SU-DHL-6 (cell line): Measurements from ENCODE around the gene CTRB2.

ENCODE experiments used
- H2AFZ ChIP-seq: fragments of 200-600 bp; sonication (generic); 2 replicates; pipeline ENCODE4 v1.6.1; 2014; ENCODE audit warnings: low read depth, mild to moderate bottlenecking, moderate library complexity, mixed read lengths, antibody characterized with exemption, low read length; ENCODE audit not compliant: severe bottlenecking
- H3F3A ChIP-seq: fragments of 200-600 bp; shearing (Covaris generic); 2 replicates; pipeline ENCODE4 v1.6.0; 2016; ENCODE audit warnings: antibody characterized with exemption, mild to moderate bottlenecking; ENCODE audit not compliant: insufficient read depth
- H3K27ac ChIP-seq: fragments of 200-600 bp; sonication (generic); 2 replicates; pipeline ENCODE4 v1.5.1; 2016; ENCODE audit warnings: low read depth, mild to moderate bottlenecking, low read length, moderate library complexity, mixed read lengths
- H3K27me3 ChIP-seq: fragments of 200-600 bp; sonication (generic), shearing (Covaris generic); 2 replicates; pipeline ENCODE4 v1.6.0; 2014; ENCODE audit warnings: mild to moderate bottlenecking, low read length
- H3K36me3 ChIP-seq: fragments of 200-600 bp; sonication (generic); 2 replicates; pipeline ENCODE4 v1.6.1; 2014; ENCODE audit warnings: mild to moderate bottlenecking, low read length, mixed read lengths
- H3K4me2 ChIP-seq: fragments of 300-600, 200-600 bp; shearing (Covaris generic), sonication (generic); 2 replicates; pipeline ENCODE4 v1.6.0; 2014; ENCODE audit warnings: low read length, low read depth, mild to moderate bottlenecking; ENCODE audit not compliant: poor library complexity, severe bottlenecking
- H3K4me3 ChIP-seq: fragments of 200-600 bp; sonication (generic); 2 replicates; pipeline ENCODE4 v1.5.1; 2014; ENCODE audit warnings: antibody characterized with exemption, low read length, mild to moderate bottlenecking, mixed read lengths; ENCODE audit not compliant: insufficient read depth, poor library complexity, severe bottlenecking
- H3K79me2 ChIP-seq: fragments of 200-600 bp; sonication (generic); 2 replicates; pipeline ENCODE4 v1.6.1; 2014; ENCODE audit warnings: mild to moderate bottlenecking, low read length, moderate library complexity; ENCODE audit not compliant: insufficient read depth
- H3K9ac ChIP-seq: fragments of 200-600 bp; sonication (generic); 2 replicates; pipeline ENCODE4 v1.7.0; 2014; ENCODE audit warnings: mild to moderate bottlenecking, low read length
- H3K9me2 ChIP-seq: fragments of 200-600 bp; sonication (generic); replicated peaks from 2 replicates; pipeline ENCODE4 v1.6.1; 2014; ENCODE audit warnings: low read length; ENCODE audit not compliant: insufficient read depth
- H3K9me3 ChIP-seq: fragments of 200-600 bp; sonication (generic); 2 replicates; pipeline ENCODE4 v1.6.1; 2014; ENCODE audit warnings: low read length, mixed read lengths; ENCODE audit not compliant: insufficient read depth
- H4K20me1 ChIP-seq: fragments of 200-600 bp; sonication (generic); 2 replicates; pipeline ENCODE4 v1.6.1; 2014; ENCODE audit warnings: low read depth, mild to moderate bottlenecking, antibody characterized with exemption, low read length, moderate library complexity, mixed read lengths
- CTCF ChIP-seq: fragments of 200-600 bp; sonication (generic); IDR thresholded peaks from one replicate; pipeline ENCODE4 v1.5.1; 2017; ENCODE audit warnings: antibody characterized with exemption, mild to moderate bottlenecking, low read length, moderate library complexity; ENCODE audit not compliant: insufficient read depth, poor library complexity, severe bottlenecking
- EZH2phosphoT487 ChIP-seq: fragments of 200-600 bp; sonication (generic), shearing (Covaris generic); conservative IDR thresholded peaks from 2 replicates; pipeline ENCODE4 v1.6.1; 2018; ENCODE audit warnings: mild to moderate bottlenecking, antibody characterized with exemption, low read length, moderate library complexity, mixed read lengths

Gene CTRB2

GRCh38 chr16:75169899-75170405 is 37.0 kb downstream of the CTRB2 start:
- Histone ChIP-seq H3K9me2 (no peaks in the 10 kb centered on the region), H3K4me3 (no peak overlapping the region), H3K36me3 (peaks cover 71% of the 10 kb centered on the region), H3K9ac (no peak overlapping the region), H3K79me2 (peaks cover 9% of the 10 kb centered on the region; the same call in 1 of the 2 replicates), H3K4me2 (no peak overlapping the region), H2AFZ (no peak overlapping the region), H3F3A (no peaks in the 10 kb centered on the region), H3K27ac (no peak overlapping the region), H3K27me3 (no peaks in the 10 kb centered on the region), H3K9me3 (peaks cover 49% of the 10 kb centered on the region), H4K20me1 (no peaks in the 10 kb centered on the region)
- TF ChIP-seq CTCF (no peak), EZH2phosphoT487 (no peak)

DNA sequence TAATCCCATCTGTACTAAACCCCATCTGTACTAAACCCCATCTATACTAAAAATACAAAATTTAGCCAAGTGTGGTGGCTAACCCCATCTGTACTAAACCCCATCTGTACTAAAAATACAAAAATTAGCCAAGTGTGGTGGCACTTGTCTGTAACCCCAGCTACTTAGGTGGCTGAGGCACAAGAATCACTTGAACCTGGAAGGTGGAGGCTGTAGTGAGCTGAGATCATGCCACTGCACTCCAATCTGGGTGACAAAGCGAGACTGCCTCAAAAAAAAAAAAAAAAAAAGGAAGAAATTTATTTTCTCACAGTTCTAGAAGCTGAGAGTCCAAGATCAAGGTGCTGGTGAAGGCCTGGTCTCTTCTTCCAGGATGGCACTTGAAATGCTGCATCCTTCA is 46.6 kb downstream of the CTRB2 start:
- Histone ChIP-seq H3K27me3 (no peaks in the 10 kb centered on the region), H3K36me3 (peaks cover 21% of the 10 kb centered on the region), H3F3A (no peaks in the 10 kb centered on the region), H3K27ac (peak overlapping the region; percentile 44), H3K79me2 (peaks cover 57% of the 10 kb centered on the region), H3K9me3 (no peaks in the 10 kb centered on the region), H3K9me2 (no peaks in the 10 kb centered on the region), H4K20me1 (no peaks in the 10 kb centered on the region), H2AFZ (no peak overlapping the region), H3K9ac (no peak overlapping the region), H3K4me2 (no peak overlapping the region), H3K4me3 (no peak overlapping the region)
- TF ChIP-seq EZH2phosphoT487 (no peak), CTCF (no peak)
